ENCODE results near the gene USP37.

USP37 gene

GRCh38 chr2:218435003-218435982 is 132.9 kb downstream of the USP37 start:
- Histone ChIP-seq H3K9me3 (no peaks in the 10 kb centered on the region), H3K4me3 (ENCODE audit: low read depth in 1 of 2, low read length in 1 of 2) (no peak overlapping the region), H3K4me1 (ENCODE audit: control insufficient read depth in 1 of 2, insufficient read depth in 1 of 2, low read depth in 1 of 2, low read length in 1 of 2) (no peaks in the 10 kb centered on the region), H3K36me3 (no peaks in the 10 kb centered on the region), H3K27me3 (no peaks in the 10 kb centered on the region), H3K27ac (no peak overlapping the region)
- no peak for TF ChIP-seq CTCF (IDR thresholded peaks at IDR 0.05)

- Histone ChIP-seq H3K4me1 (ENCODE audit: control insufficient read depth in 1 of 2, insufficient read depth in 1 of 2, low read depth in 1 of 2, low read length in 1 of 2) (no peaks in the 10 kb centered on the region), H3K27me3 (no peaks in the 10 kb centered on the region), H3K4me3 (ENCODE audit: low read depth in 1 of 2, low read length in 1 of 2) (no peak overlapping the region), H3K9me3 (no peaks in the 10 kb centered on the region), H3K36me3 (no peaks in the 10 kb centered on the region), H3K27ac (no peak overlapping the region)
- no peak for TF ChIP-seq CTCF (IDR thresholded peaks at IDR 0.05)
These were observed 133.7 kb downstream of the USP37 start for GRCh38 chr2:218434456-218434855.

- Histone ChIP-seq H3K27me3 (no peaks in the 10 kb centered on the region), H3K27ac (no peak overlapping the region), H3K4me1 (ENCODE audit: control insufficient read depth in 1 of 2, insufficient read depth in 1 of 2, low read depth in 1 of 2, low read length in 1 of 2) (no peaks in the 10 kb centered on the region), H3K9me3 (no peaks in the 10 kb centered on the region), H3K4me3 (ENCODE audit: low read depth in 1 of 2, low read length in 1 of 2) (no peak overlapping the region), H3K36me3 (no peaks in the 10 kb centered on the region)
- TF ChIP-seq CTCF (IDR thresholded peaks at IDR 0.05), result no peak
These were observed 135.3 kb downstream of the USP37 start for GRCh38 chr2:218432676-218433365.

- no peak for TF ChIP-seq CTCF (IDR thresholded peaks at IDR 0.05)
- Histone ChIP-seq H3K27ac (no peak overlapping the region), H3K27me3 (no peaks in the 10 kb centered on the region), H3K4me3 (ENCODE audit: low read depth in 1 of 2, low read length in 1 of 2) (no peak overlapping the region), H3K4me1 (ENCODE audit: control insufficient read depth in 1 of 2, insufficient read depth in 1 of 2, low read depth in 1 of 2, low read length in 1 of 2) (no peaks in the 10 kb centered on the region), H3K9me3 (no peaks in the 10 kb centered on the region), H3K36me3 (no peaks in the 10 kb centered on the region)
These were observed 136.3 kb downstream of the USP37 start for GRCh38 chr2:218431878-218432277.

GRCh38 chr2:218430721-218431120 is 137.4 kb downstream of the USP37 start:
- no peaks in the 10 kb centered on the region for H3K4me1 ChIP-seq (ENCODE audit: control insufficient read depth in 1 of 2, insufficient read depth in 1 of 2, low read depth in 1 of 2, low read length in 1 of 2)
- no peaks in the 10 kb centered on the region for H3K27me3 ChIP-seq
- H3K36me3 ChIP-seq, result no peaks in the 10 kb centered on the region
- H3K4me3 ChIP-seq (ENCODE audit: low read depth in 1 of 2, low read length in 1 of 2), result no peak overlapping the region
- no peaks in the 10 kb centered on the region for H3K9me3 ChIP-seq
- H3K27ac ChIP-seq, result no peak overlapping the region
- no peak for TF ChIP-seq CTCF (IDR thresholded peaks at IDR 0.05)
